Stimulated activated CD4-positive, alpha-beta T cell treated with anti-CD3 and anti-CD28 coated beads, Interleukin-2, amount 100 ng/mL, for 24 hours (primary cell): ENCODE measurements around the gene TRIM69.

ENCODE experiments used
- DNase-seq, 2 donors: peaks; one replicate each; pipeline ENCODE4 v3.0.0-alpha.2; 2020

Gene TRIM69

DNA sequence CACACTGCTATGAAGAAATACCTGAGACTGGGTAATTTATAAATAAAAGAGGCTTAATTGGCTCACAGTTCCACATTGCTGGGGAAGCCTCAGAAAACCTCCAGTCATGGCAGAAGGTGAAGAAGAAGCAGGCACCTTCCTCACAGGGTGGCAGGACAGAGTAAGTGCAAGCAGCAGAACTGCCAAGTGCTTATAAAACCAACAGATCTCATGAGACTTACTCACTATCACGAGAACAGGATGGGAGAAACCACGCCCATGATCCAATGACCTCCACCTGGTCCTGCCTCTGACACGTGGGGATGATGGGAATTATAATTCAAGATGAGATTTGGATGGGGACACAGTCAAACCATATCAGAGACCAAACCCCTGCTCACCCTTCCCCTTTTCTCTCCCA, 75.0 kb downstream of the TRIM69 start:
- DNase-seq = no peak

DNA sequence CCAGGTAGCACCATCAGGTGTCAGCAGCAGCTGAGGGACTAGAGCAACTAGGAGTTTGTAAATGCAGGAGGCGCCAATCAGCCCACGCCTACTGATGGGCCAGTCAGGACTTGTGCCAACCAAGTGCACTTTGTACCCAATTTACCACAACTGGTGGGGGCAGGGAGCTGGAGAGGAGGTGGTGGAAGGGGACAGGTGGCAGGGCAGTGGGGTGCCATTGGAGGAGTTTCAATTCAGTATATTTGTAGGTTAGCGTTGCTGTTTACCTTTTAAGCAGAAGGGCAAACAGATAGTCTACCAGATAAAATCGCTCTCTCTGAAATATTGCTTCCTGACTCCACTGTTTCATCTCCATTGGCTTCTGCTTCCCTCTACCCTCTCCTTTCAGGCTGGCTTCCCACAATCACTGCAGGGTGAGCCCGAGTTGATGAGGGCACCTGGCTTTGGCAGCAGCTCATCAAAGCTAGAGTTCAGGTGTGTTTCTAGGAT, 75.7 kb downstream of the TRIM69 start:
- no peak for DNase-seq

DNA sequence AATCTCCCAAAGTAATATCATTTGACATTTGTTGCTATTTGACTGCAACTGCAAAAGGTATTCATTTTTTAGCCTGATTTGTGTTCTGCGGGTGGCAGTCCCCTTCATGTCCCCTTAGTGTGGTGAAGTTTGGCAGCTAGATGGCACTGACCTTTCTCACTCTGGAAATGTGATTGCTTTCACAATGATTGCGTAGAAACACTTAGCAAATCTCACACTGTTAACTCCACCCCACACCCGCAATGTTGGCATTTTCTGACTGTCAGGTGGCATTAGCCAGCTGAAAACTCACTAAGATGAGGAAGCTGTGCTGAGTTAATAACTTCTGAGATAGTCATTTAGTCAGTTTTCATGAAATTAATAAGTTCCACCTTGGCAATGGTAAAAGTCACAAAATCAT, 76.9 kb downstream of the TRIM69 start:
- DNase-seq = no peak
